ENCODE results near the gene DCXR. TPM values are rescaled to one million over a fixed set of nuclear protein-coding genes. Genes with fewer than 3 reads are reported as not detected.

Gene DCXR
- total and polyA plus RNA-seq, 2 of the 13 experiments (the other 11 are each of a cell fraction or from before 2014, with no cell fraction given), result 287 to 311 TPM

DNA sequence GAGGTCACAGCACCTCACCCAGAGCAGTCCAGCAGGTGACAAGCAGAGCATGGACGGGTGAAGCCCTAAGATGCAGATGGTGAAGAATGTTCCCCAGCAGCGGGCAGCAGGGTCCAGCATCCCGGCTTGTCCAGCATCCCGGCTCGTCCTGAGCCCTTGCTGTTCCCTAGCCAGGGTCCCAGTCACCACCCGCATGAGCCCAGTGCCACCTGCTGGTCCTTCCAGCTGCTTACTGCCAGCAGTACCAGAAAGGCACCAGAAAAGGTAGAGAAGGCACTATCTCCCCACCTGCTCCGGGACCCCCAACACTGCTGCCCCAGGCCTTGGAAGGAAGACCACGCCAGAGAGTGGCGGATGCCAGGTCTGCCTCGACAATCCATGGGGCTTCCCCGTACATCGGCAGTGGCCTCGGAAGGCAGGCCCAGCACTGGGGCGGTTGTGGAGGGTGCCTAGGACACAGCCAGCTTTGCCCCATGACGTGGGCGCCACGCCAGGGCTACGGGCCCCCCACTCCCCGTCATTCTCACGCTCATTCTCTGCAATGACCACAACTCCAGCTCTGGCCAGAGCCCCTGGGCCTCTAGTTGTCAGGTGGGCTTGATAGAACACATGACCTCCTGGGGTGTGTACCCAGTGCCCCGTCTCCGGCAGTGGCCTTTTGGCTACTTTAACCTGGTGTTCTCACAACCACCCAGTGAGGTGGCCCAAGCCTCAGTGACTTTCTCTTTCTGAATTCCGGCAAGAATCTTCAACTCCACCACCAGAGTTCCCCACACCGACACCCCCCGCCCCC lies 16.2 kb downstream of the DCXR start (continued):
- TF ChIP-seq ZNF468 (CRISPR knock-in tag; IDR thresholded peaks at IDR 0.05) (no peak), ZFP36L1 (CRISPR knock-in tag; IDR thresholded peaks at IDR 0.05) (0 out of 2 replicates have a peak, but pooled peaks have one; percentile 10), TEAD3 (CRISPR knock-in tag; optimal IDR thresholded peaks at IDR 0.05; ENCODE audit: borderline replicate concordance) (peak; percentile 71), ERF (CRISPR knock-in tag; IDR thresholded peaks at IDR 0.05) (peak; percentile 61), HOXA3 (CRISPR knock-in tag; IDR thresholded peaks at IDR 0.05) (peak; percentile 76), MAFG (CRISPR knock-in tag; IDR thresholded peaks at IDR 0.05) (no peak), DPF2 (CRISPR knock-in tag; IDR thresholded peaks at IDR 0.05; ENCODE audit: borderline replicate concordance, low read depth) (no peak), STAT5B (CRISPR knock-in tag; IDR thresholded peaks at IDR 0.05) (0 out of 2 replicates have a peak, but pooled peaks have one; percentile 18), ZNF75D (CRISPR knock-in tag; IDR thresholded peaks at IDR 0.05; ENCODE audit: borderline replicate concordance) (no peak), NBN (conservative IDR thresholded peaks at IDR 0.05) (no peak), KDM6A (CRISPR knock-in tag; IDR thresholded peaks at IDR 0.05; ENCODE audit: low read depth) (no peak), ZNF605 (CRISPR knock-in tag; IDR thresholded peaks at IDR 0.05) (peak; percentile 85; the same call in 1 of the 2 replicates), SNAI1 (CRISPR knock-in tag; IDR thresholded peaks at IDR 0.05; ENCODE audit: borderline replicate concordance) (peak; percentile 49; the same call in 1 of the 2 replicates)
- TF ChIP-seq, protein P1, sequence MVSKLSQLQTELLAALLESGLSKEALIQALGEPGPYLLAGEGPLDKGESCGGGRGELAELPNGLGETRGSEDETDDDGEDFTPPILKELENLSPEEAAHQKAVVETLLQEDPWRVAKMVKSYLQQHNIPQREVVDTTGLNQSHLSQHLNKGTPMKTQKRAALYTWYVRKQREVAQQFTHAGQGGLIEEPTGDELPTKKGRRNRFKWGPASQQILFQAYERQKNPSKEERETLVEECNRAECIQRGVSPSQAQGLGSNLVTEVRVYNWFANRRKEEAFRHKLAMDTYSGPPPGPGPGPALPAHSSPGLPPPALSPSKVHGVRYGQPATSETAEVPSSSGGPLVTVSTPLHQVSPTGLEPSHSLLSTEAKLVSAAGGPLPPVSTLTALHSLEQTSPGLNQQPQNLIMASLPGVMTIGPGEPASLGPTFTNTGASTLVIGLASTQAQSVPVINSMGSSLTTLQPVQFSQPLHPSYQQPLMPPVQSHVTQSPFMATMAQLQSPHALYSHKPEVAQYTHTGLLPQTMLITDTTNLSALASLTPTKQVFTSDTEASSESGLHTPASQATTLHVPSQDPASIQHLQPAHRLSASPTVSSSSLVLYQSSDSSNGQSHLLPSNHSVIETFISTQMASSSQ (IDR thresholded peaks at IDR 0.05; ENCODE audit: low read depth), result no peak
- TF ChIP-seq, protein P1 (CRISPR knock-in tag; IDR thresholded peaks at IDR 0.05; ENCODE audit: borderline replicate concordance), result peak; percentile 46
- TF ChIP-seq, protein P2, sequence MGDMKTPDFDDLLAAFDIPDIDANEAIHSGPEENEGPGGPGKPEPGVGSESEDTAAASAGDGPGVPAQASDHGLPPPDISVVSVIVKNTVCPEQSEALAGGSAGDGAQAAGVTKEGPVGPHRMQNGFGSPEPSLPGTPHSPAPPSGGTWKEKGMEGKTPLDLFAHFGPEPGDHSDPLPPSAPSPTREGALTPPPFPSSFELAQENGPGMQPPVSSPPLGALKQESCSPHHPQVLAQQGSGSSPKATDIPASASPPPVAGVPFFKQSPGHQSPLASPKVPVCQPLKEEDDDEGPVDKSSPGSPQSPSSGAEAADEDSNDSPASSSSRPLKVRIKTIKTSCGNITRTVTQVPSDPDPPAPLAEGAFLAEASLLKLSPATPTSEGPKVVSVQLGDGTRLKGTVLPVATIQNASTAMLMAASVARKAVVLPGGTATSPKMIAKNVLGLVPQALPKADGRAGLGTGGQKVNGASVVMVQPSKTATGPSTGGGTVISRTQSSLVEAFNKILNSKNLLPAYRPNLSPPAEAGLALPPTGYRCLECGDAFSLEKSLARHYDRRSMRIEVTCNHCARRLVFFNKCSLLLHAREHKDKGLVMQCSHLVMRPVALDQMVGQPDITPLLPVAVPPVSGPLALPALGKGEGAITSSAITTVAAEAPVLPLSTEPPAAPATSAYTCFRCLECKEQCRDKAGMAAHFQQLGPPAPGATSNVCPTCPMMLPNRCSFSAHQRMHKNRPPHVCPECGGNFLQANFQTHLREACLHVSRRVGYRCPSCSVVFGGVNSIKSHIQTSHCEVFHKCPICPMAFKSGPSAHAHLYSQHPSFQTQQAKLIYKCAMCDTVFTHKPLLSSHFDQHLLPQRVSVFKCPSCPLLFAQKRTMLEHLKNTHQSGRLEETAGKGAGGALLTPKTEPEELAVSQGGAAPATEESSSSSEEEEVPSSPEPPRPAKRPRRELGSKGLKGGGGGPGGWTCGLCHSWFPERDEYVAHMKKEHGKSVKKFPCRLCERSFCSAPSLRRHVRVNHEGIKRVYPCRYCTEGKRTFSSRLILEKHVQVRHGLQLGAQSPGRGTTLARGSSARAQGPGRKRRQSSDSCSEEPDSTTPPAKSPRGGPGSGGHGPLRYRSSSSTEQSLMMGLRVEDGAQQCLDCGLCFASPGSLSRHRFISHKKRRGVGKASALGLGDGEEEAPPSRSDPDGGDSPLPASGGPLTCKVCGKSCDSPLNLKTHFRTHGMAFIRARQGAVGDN (CRISPR knock-in tag; IDR thresholded peaks at IDR 0.05), result peak; percentile 79
- TF ChIP-seq, protein P3, sequence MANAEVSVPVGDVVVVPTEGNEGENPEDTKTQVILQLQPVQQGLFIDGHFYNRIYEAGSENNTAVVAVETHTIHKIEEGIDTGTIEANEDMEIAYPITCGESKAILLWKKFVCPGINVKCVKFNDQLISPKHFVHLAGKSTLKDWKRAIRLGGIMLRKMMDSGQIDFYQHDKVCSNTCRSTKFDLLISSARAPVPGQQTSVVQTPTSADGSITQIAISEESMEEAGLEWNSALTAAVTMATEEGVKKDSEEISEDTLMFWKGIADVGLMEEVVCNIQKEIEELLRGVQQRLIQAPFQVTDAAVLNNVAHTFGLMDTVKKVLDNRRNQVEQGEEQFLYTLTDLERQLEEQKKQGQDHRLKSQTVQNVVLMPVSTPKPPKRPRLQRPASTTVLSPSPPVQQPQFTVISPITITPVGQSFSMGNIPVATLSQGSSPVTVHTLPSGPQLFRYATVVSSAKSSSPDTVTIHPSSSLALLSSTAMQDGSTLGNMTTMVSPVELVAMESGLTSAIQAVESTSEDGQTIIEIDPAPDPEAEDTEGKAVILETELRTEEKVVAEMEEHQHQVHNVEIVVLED (CRISPR knock-in tag; IDR thresholded peaks at IDR 0.05; ENCODE audit: borderline replicate concordance), result peak; percentile 32; the same call in 1 of the 2 replicates
- TF ChIP-seq, protein P4, sequence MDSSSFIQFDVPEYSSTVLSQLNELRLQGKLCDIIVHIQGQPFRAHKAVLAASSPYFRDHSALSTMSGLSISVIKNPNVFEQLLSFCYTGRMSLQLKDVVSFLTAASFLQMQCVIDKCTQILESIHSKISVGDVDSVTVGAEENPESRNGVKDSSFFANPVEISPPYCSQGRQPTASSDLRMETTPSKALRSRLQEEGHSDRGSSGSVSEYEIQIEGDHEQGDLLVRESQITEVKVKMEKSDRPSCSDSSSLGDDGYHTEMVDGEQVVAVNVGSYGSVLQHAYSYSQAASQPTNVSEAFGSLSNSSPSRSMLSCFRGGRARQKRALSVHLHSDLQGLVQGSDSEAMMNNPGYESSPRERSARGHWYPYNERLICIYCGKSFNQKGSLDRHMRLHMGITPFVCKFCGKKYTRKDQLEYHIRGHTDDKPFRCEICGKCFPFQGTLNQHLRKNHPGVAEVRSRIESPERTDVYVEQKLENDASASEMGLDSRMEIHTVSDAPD (CRISPR knock-in tag; IDR thresholded peaks at IDR 0.05), result peak; percentile 49
